Choroid plexus epithelial cell (primary cell): ENCODE data around the gene LLGL1.
A peak's percentile ranks its signal among the peaks of the same experiment; 100 is the strongest.

Experiments
- DNase-seq: peaks from one replicate; pipeline ENCODE4 v3.0.0-alpha.2; 2010; ENCODE audit warnings: low read depth
- H3K4me3 ChIP-seq: 2 replicates; pipeline ENCODE4 v1.5.1; 2011; ENCODE audit warnings: low read depth, mild to moderate bottlenecking, control low read depth, low read length, moderate library complexity
- CTCF ChIP-seq: conservative IDR thresholded peaks from 2 replicates; pipeline ENCODE4 v1.5.1; 2011; ENCODE audit warnings: low read depth, mild to moderate bottlenecking, control low read depth, inconsistent platforms, low read length, moderate library complexity

LLGL1 gene

GRCh38 chr17:18261659-18262058 lies 36.2 kb downstream of the LLGL1 start:
- peak overlapping the region; percentile 97 for H3K4me3 ChIP-seq
- no peak for TF ChIP-seq CTCF
- DNase-seq = no peak

- DNase-seq = no peak
- no peak overlapping the region for H3K4me3 ChIP-seq
- TF ChIP-seq CTCF = no peak
Measured at GRCh38 chr17:18262111-18262510, 36.7 kb downstream of the LLGL1 start.

GRCh38 chr17:18262641-18263040 lies 37.2 kb downstream of the LLGL1 start:
- no peak overlapping the region for H3K4me3 ChIP-seq
- TF ChIP-seq CTCF = no peak
- DNase-seq = no peak

- H3K4me3 ChIP-seq = no peak overlapping the region
- DNase-seq = no peak
- TF ChIP-seq CTCF = no peak
Measured at GRCh38 chr17:18263885-18264682, 38.6 kb downstream of the LLGL1 start.

GRCh38 chr17:18267366-18267765 lies 41.9 kb downstream of the LLGL1 start:
- H3K4me3 ChIP-seq = no peak overlapping the region
- no peak for DNase-seq
- no peak for TF ChIP-seq CTCF

GRCh38 chr17:18267927-18268711 lies 42.7 kb downstream of the LLGL1 start:
- TF ChIP-seq CTCF = no peak
- peak; percentile 39 for DNase-seq
- no peak overlapping the region for H3K4me3 ChIP-seq
